Endothelial cell of umbilical vein (primary cell): ENCODE data around the gene MAG. TPM values are rescaled to one million over a fixed set of nuclear protein-coding genes. Genes with fewer than 3 reads are reported as not detected.

Experiments used
- BruUV-seq: library from RNA; stranded (reverse); fragments of 400-500 nt; replicated peaks from 2 replicates; lab custom pipeline; 2021; lab: Mats Ljungman, UMichigan
- CTCF ChIA-PET: fragments of 300-600, 350-600 bp; sonication (Branson Sonifier 250); formaldehyde crosslinking; loops from one replicate; lab custom pipeline; 2021; ENCODE audit warnings: antibody characterized with exemption, inconsistent platforms; lab: Charles Lee
- POLR2A ChIA-PET: fragments of 300-600, 350-600 bp; sonication (Branson Sonifier 250); formaldehyde crosslinking; loops from one replicate; lab custom pipeline; 2021; ENCODE audit warnings: antibody characterized with exemption, inconsistent platforms; lab: Charles Lee
- DNase-seq: peaks from one replicate; pipeline ENCODE4 v3.0.0-alpha.2; 2011; ENCODE audit warnings: low read depth, low spot score
- FAIRE-seq: peaks from 2 replicates; lab custom pipeline; 2011; peaks lifted over from hg19 to GRCh38; lab: Jason Lieb, UNC
- H2AFZ ChIP-seq: 2 replicates; pipeline ENCODE4 v1.6.0; 2012; ENCODE audit warnings: low read depth, low read length, control low read depth, inconsistent platforms
- H3K27ac ChIP-seq: 2 replicates; pipeline ENCODE4 v1.5.1; 2011; ENCODE audit warnings: low read depth, mild to moderate bottlenecking, control low read depth, low read length, moderate library complexity; ENCODE audit not compliant: insufficient read depth
- H3K27me3 ChIP-seq, 2 experiments: 2 replicates each; pipeline versions ENCODE4 v1.6.0 to v1.6.1; 2011; ENCODE audit warnings: low read length in 2 of 2, mixed read lengths in 1 of 2; ENCODE audit not compliant: control insufficient read depth in 2 of 2, insufficient read depth in 2 of 2
- H3K36me3 ChIP-seq, 2 experiments: 2 replicates in 1 of 2; 3 replicates in 1 of 2; pipeline ENCODE4 v1.5.1; 2011; ENCODE audit warnings: low read length in 2 of 2, mild to moderate bottlenecking in 1 of 2, moderate library complexity in 1 of 2; ENCODE audit not compliant: control insufficient read depth in 2 of 2, insufficient read depth in 2 of 2; ENCODE audit errors: extremely low read depth in 1 of 2
- H3K4me1 ChIP-seq: 3 replicates; pipeline ENCODE4 v1.5.1; 2011; ENCODE audit warnings: mild to moderate bottlenecking, low read length; ENCODE audit not compliant: control insufficient read depth, insufficient read depth; ENCODE audit errors: extremely low read depth
- H3K4me2 ChIP-seq: 2 replicates; pipeline ENCODE4 v1.6.1; 2011; ENCODE audit warnings: low read length, control low read depth, mixed read lengths; ENCODE audit not compliant: insufficient read depth
- H3K4me3 ChIP-seq, 3 experiments: fragments of 200-600 bp in 1 of 3; sonication (generic), shearing (Covaris generic) in 1 of 3; replicated peaks in 1 of 3; 2 replicates each; pipeline ENCODE4 v1.5.1; 2011 to 2016; ENCODE audit warnings: control low read depth in 3 of 3, low read length in 3 of 3, mild to moderate bottlenecking in 2 of 3, inconsistent platforms in 1 of 3, low read depth in 1 of 3, moderate library complexity in 1 of 3; ENCODE audit not compliant: insufficient read depth in 1 of 3
- H3K79me2 ChIP-seq: 2 replicates; pipeline ENCODE4 v1.6.0; 2012; ENCODE audit warnings: low read length, inconsistent platforms; ENCODE audit not compliant: control insufficient read depth, insufficient read depth
- H3K9ac ChIP-seq: replicated peaks from 2 replicates; pipeline ENCODE3; 2011; ENCODE audit warnings: low read length, control low read depth; ENCODE audit not compliant: insufficient read depth; ENCODE audit errors: extremely low read depth
- H3K9me1 ChIP-seq: replicated peaks from 3 replicates; pipeline ENCODE4 v1.6.0; 2011; ENCODE audit warnings: mild to moderate bottlenecking, low read length; ENCODE audit not compliant: control insufficient read depth, insufficient read depth; ENCODE audit errors: extremely low read depth
- H3K9me3 ChIP-seq: replicated peaks from 2 replicates; pipeline ENCODE4 v1.5.1; 2012; ENCODE audit warnings: low read length, inconsistent platforms; ENCODE audit not compliant: control insufficient read depth, insufficient read depth
- H4K20me1 ChIP-seq: replicated peaks from 2 replicates; pipeline ENCODE3; 2011; ENCODE audit warnings: mild to moderate bottlenecking, low read length; ENCODE audit not compliant: control insufficient read depth, insufficient read depth; ENCODE audit errors: extremely low read depth
- CTCF ChIP-seq, 2 donors: IDR thresholded peaks; 1 replicate in 1 of 2; 2 replicates in 1 of 2; pipeline ENCODE4 v1.5.1; 2011; ENCODE audit warnings: low read length in 2 of 2, mild to moderate bottlenecking in 2 of 2, moderate library complexity in 2 of 2, control low read depth in 1 of 2, inconsistent platforms in 1 of 2, low read depth in 1 of 2; ENCODE audit not compliant: insufficient read depth in 1 of 2; ENCODE audit errors: extremely low read depth in 1 of 2
- FOS ChIP-seq: IDR thresholded peaks from 2 replicates; pipeline ENCODE4 v1.6.1; 2011; ENCODE audit warnings: mild to moderate bottlenecking, low read length, moderate library complexity, borderline replicate concordance; ENCODE audit not compliant: insufficient read depth
- GATA2 ChIP-seq: IDR thresholded peaks from 2 replicates; pipeline ENCODE4 v1.7.0; 2011; ENCODE audit warnings: low read depth, mild to moderate bottlenecking, moderate library complexity, mixed read lengths, low read length; ENCODE audit not compliant: insufficient read length, insufficient read depth
- JUN ChIP-seq: IDR thresholded peaks from 2 replicates; pipeline ENCODE4 v1.6.1; 2011; ENCODE audit warnings: borderline replicate concordance, low read depth; ENCODE audit not compliant: insufficient read length, insufficient read depth
- MAX ChIP-seq: IDR thresholded peaks from 2 replicates; pipeline ENCODE4 v1.6.1; 2011; ENCODE audit not compliant: insufficient read depth, insufficient read length
- MYC ChIP-seq: IDR thresholded peaks from one replicate; pipeline ENCODE4 v1.6.1; 2011; ENCODE audit warnings: mild to moderate bottlenecking, low read depth, low read length
- POLR2A ChIP-seq: IDR thresholded peaks from 2 replicates; pipeline ENCODE4 v1.6.1; 2012; ENCODE audit warnings: low read depth, mild to moderate bottlenecking, control low read depth, low read length
- POLR2AphosphoS5 ChIP-seq: IDR thresholded peaks from 2 replicates; pipeline ENCODE4 v1.6.1; 2012; ENCODE audit warnings: low read depth, mild to moderate bottlenecking, control low read depth, low read length, moderate library complexity; ENCODE audit not compliant: insufficient read depth
- dilution Hi-C: fragments of 300-500 bp; cut with MboI; formaldehyde crosslinking; loops from one replicate; pipeline ENCODE4 v1.15.0; 2019; ENCODE audit warnings: low sequenced_read_pairs; ENCODE audit not compliant: extremely low pct_ligation_motif_present
- intact Hi-C: fragments of 100-400 bp; cut with micrococcal nuclease; formaldehyde crosslinking; loops from one replicate; pipeline ENCODE4 v1.10.0; 2022
- polyA plus RNA-seq, 4 experiments: library from polyadenylated mRNA; depleted of rRNA in 3 of 4; stranded (reverse) in 3 of 4; unstranded in 1 of 4; fragments of >200 nt; gene quantifications; 2 replicates each; pipeline versions ENCODE4 v1.2.1 to v1.2.3, GENCODE V29; 2011 to 2012; ENCODE audit warnings: missing spikeins in 1 of 4
- total RNA-seq: library from RNA; stranded (reverse); gene quantifications from 2 replicates; pipeline ENCODE4 v1.2.3, GENCODE V29; 2021

The MAG gene
- total and polyA plus RNA-seq, 2 donors (not counting 3 experiments of a cell fraction or from before 2014, with no cell fraction given): not detected

- Histone ChIP-seq H3K9ac (no peak overlapping the region), H3K4me3 (no peak overlapping the region), H3K9me1 (no peaks in the 10 kb centered on the region), H3K9me3 (no peaks in the 10 kb centered on the region), H3K27ac (no peak overlapping the region), H3K27me3 (no peaks in the 10 kb centered on the region), H3K4me1 (no peaks in the 10 kb centered on the region), H3K36me3 (no peaks in the 10 kb centered on the region), H4K20me1 (no peaks in the 10 kb centered on the region), H3K4me2 (no peak overlapping the region), H2AFZ (no peak overlapping the region), H3K79me2 (no peaks in the 10 kb centered on the region)
- intact Hi-C loops (loop anchor here (10.0 kb wide), 1 partner anchor 227 kb away; the partner anchor contains the start of gene SCN1B), dilution Hi-C loops (no loop called here)
- POLR2A ChIA-PET: interaction anchor here (1.1 kb wide), 1 partner anchor 120 kb away, joined by 4 read pairs; no protein-coding TSS in a partner anchor
- no TSS peak for BruUV-seq
- CTCF ChIA-PET: interaction anchor here (0.7 kb wide), 1 partner anchor 107 kb away, joined by 3 read pairs; the partner anchor contains the start of gene FXYD5
- TF ChIP-seq CTCF (IDR thresholded peaks at IDR 0.05; ENCODE audit: extremely low read depth in 1 of 2, insufficient read depth in 1 of 2, low read depth in 1 of 2, low read length in 2 of 2) (no peak), GATA2 (no peak), MYC (no peak), POLR2A (no peak), MAX (no peak), POLR2AphosphoS5 (no peak), JUN (no peak), FOS (no peak)
- no peak for FAIRE-seq
- DNase-seq: no peak
These were observed 30.4 kb upstream of the MAG start for GRCh38 chr19:35261356-35262100.
